ENCODE measurements around the gene OR6J1. TPM values are rescaled to one million over a fixed set of nuclear protein-coding genes. Genes with fewer than 3 reads are reported as not detected.

The OR6J1 gene
- total and polyA plus RNA-seq, 2 of the 8 experiments (the other 6 are each of a cell fraction or from before 2014, with no cell fraction given): not detected

DNA sequence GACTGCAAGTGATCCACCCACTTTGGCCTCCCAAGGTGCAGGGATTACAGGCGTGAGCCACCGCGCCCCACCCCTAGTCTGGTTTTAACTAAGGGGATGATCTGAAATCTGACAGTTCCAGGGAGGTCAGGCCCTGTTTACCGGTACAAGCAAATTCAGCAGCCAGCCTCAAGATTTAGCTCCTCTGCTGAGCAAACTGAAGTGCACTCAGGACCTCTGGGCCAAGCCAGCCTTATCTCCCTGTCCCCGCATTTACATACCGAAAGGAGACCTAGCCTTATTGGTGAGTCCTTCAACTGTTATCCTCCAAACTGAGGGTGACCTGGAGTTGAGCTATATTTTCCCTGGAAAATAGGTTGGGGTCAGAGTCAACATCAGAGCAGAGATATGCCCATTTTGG lies 46.9 kb downstream of the OR6J1 start:
- no peak overlapping the region; the same call in 1 of the 2 replicates for H2BK12ac ChIP-seq (ENCODE audit: low read depth, low read length)
- H3K79me1 ChIP-seq (ENCODE audit: low read depth, low read length): peaks cover 3% of the 10 kb centered on the region; the same call in 1 of the 2 replicates
- ChIA-PET POLR2A (ENCODE audit: partially characterized antibody) (interaction anchor here (0.5 to 2.7 kb wide), 8 partner anchors 8 to 360 kb away, joined by 3 to 22 read pairs (median 4); partner anchors contain the start of genes DAD1 and HAUS4), CTCF (ENCODE audit: partially characterized antibody) (interaction anchor here (0.7 to 5.2 kb wide), 5 partner anchors 8 to 978 kb away, joined by 3 to 29 read pairs (median 19); partner anchors contain the start of gene DAD1)
- H3K9me3 ChIP-seq (ENCODE audit: insufficient read depth in 2 of 2, low read depth in 1 of 2, low read length in 1 of 2): no peaks in the 10 kb centered on the region
- no peak overlapping the region; a peak in 1 of 7 replicates for H3K9ac ChIP-seq (replicated peaks in 1 of 4; ENCODE audit: extremely low read depth in 1 of 4, low read depth in 3 of 4, low read length in 3 of 4)
- no peak for FAIRE-seq
- H2BK20ac ChIP-seq (ENCODE audit: low read length): no peak overlapping the region
- peak overlapping the region in 2 of 4 experiments; percentile 68 to 71; a peak in 3 of 8 replicates for H3K4me3 ChIP-seq (ENCODE audit: extremely low read depth in 1 of 4, insufficient read depth in 2 of 4, low read depth in 3 of 4, low read length in 4 of 4)
- H3K79me2 ChIP-seq (ENCODE audit: control insufficient read depth in 1 of 2, insufficient read depth in 2 of 2, low read length in 2 of 2): peaks cover 3 to 17% of the 10 kb centered on the region in 2 experiments
- TF ChIP-seq TAF1 (IDR thresholded peaks at IDR 0.05; ENCODE audit: low read depth, low read length): no peak
- peak overlapping the region; percentile 67 to 79; a peak in 3 of 4 replicates for H3K4me2 ChIP-seq (ENCODE audit: insufficient read depth in 1 of 2, low read depth in 2 of 2, low read length in 2 of 2)
- H3K27ac ChIP-seq (ENCODE audit: low read depth, low read length): no peak overlapping the region
- no peak for DNase-seq (ENCODE audit: low read depth in 1 of 2, low spot score in 2 of 2)
- H3K4ac ChIP-seq (replicated peaks; ENCODE audit: insufficient read length, low read depth, low read length): no peak overlapping the region
- peaks cover 0 to 4% of the 10 kb centered on the region in 2 experiments for H4K20me1 ChIP-seq (replicated peaks in 1 of 2; ENCODE audit: control insufficient read depth in 1 of 2, insufficient read depth in 2 of 2, low read length in 2 of 2)
- no peak overlapping the region for H2AK5ac ChIP-seq (ENCODE audit: low read depth, low read length)
- H4K91ac ChIP-seq (replicated peaks; ENCODE audit: insufficient read length, low read length): no peak overlapping the region
- no peaks in the 10 kb centered on the region for H3K27me3 ChIP-seq (replicated peaks in 1 of 4; ENCODE audit: control insufficient read depth in 3 of 4, extremely low read depth in 1 of 4, insufficient read depth in 3 of 4, low read length in 3 of 4)
- no peak overlapping the region for H3K23ac ChIP-seq (ENCODE audit: insufficient read length)
- H4K5ac ChIP-seq (ENCODE audit: insufficient read length, low read depth, low read length): no peak overlapping the region
- H2BK120ac ChIP-seq (replicated peaks; ENCODE audit: low read depth, low read length): no peak overlapping the region
- no peak overlapping the region for H4K8ac ChIP-seq (ENCODE audit: extremely low read depth, insufficient read depth, low read length)
- no peak overlapping the region for H3K18ac ChIP-seq (ENCODE audit: extremely low read depth, low read length)
- peaks cover 4% of the 10 kb centered on the region; the same call in 1 of the 2 replicates for H3K23me2 ChIP-seq (ENCODE audit: low read depth, low read length)
- 82% methylated on average over 6 of the region's 6 CpGs; no CpG with 5 or more reads in 1 of the 2 experiments for WGBS, 2 experiments (ENCODE audit: extremely low coverage in 1 of 2, insufficient coverage in 1 of 2, insufficient read length in 1 of 2, insufficient replicate concordance in 2 of 2, low coverage in 1 of 2, low lambda C conversion rate in 2 of 2, missing lambda C conversion rate in 1 of 2)
- peaks cover 3 to 9% (median 7%) of the 10 kb centered on the region in 4 experiments for H3K36me3 ChIP-seq (ENCODE audit: control insufficient read depth in 2 of 4, insufficient read depth in 4 of 4, low read length in 3 of 4)
- H3K56ac ChIP-seq (replicated peaks; ENCODE audit: insufficient read length, low read depth, low read length): no peak overlapping the region
- H2AFZ ChIP-seq (ENCODE audit: low read length): peak overlapping the region; percentile 98; the same call in 1 of the 2 replicates
- peaks cover 2 to 10% (median 6%) of the 10 kb centered on the region in 4 experiments; a peak in 5 of 7 replicates for H3K4me1 ChIP-seq (replicated peaks in 1 of 4; ENCODE audit: control insufficient read depth in 3 of 4, insufficient read depth in 4 of 4, low read length in 3 of 4)
- no peak overlapping the region; the same call in 1 of the 2 replicates for H2BK5ac ChIP-seq (ENCODE audit: low read depth, low read length)
- no peak overlapping the region for H3K14ac ChIP-seq (ENCODE audit: insufficient read length)
- H2BK15ac ChIP-seq (ENCODE audit: low read length): no peak overlapping the region
